Esophagus muscularis mucosa (tissue), 4 donors: Measurements from ENCODE around the gene LCE3E.

Source experiments
- EP300 ChIP-seq: sonication (generic); formaldehyde crosslinking; IDR thresholded peaks from one replicate; pipeline ENCODE4 v1.6.1; 2017; ENCODE audit warnings: antibody characterized with exemption
- POLR2A ChIP-seq: fragments of 450-650 bp; IDR thresholded peaks from one replicate; pipeline ENCODE4 v1.6.1; 2017; ENCODE audit warnings: antibody characterized with exemption, moderate library complexity, mild to moderate bottlenecking, low read depth
- POLR2AphosphoS5 ChIP-seq, 2 donors: sonication (generic); formaldehyde crosslinking; IDR thresholded peaks; one replicate each; pipeline ENCODE4 v1.6.1; 2017; ENCODE audit warnings: antibody characterized with exemption in 2 of 2
- TF ChIP-seq, protein P1 (sequence below), 3 experiments: fragments of 200-600 bp in 2 of 3; fragments of 450-650 bp in 1 of 3; sonication (generic) in 2 of 3; IDR thresholded peaks; one replicate each; pipeline ENCODE4 v1.5.1; 2017 to 2019; ENCODE audit warnings: antibody characterized with exemption in 3 of 3, mild to moderate bottlenecking in 2 of 3, moderate library complexity in 1 of 3

DNA sequence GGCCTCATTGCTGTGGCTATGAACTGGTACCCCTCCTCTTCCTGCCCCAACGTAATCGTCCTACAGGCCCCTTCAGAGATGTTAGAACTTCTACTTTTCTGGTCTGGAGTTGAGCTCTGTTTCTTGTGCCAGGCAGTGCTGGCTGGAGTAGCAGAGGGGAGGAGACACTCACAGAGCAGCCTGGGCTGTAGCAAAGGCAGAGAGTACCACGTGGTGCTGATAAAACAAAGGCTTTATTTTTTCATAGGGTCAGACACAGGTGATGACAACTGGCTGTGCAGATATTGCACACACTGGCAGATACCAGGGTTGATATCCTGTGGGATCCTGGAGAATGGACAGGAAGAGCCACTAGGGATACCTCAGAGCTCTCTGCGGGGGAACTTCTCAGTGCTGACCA lies 29.1 kb downstream of the LCE3E start:
- TF ChIP-seq, protein P1, sequence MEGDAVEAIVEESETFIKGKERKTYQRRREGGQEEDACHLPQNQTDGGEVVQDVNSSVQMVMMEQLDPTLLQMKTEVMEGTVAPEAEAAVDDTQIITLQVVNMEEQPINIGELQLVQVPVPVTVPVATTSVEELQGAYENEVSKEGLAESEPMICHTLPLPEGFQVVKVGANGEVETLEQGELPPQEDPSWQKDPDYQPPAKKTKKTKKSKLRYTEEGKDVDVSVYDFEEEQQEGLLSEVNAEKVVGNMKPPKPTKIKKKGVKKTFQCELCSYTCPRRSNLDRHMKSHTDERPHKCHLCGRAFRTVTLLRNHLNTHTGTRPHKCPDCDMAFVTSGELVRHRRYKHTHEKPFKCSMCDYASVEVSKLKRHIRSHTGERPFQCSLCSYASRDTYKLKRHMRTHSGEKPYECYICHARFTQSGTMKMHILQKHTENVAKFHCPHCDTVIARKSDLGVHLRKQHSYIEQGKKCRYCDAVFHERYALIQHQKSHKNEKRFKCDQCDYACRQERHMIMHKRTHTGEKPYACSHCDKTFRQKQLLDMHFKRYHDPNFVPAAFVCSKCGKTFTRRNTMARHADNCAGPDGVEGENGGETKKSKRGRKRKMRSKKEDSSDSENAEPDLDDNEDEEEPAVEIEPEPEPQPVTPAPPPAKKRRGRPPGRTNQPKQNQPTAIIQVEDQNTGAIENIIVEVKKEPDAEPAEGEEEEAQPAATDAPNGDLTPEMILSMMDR (IDR thresholded peaks at IDR 0.05), result no peak
- TF ChIP-seq POLR2A (no peak), POLR2AphosphoS5 (IDR thresholded peaks at IDR 0.05) (no peak), EP300 (no peak)
